Activated naive CD4-positive, alpha-beta T cell treated with anti-CD3 and anti-CD28 coated beads, Interleukin-2, amount 50 U/mL, for 72 hours (primary cell): ENCODE results near the gene PLA2G2C. TPM values are rescaled to one million over a fixed set of nuclear protein-coding genes. Genes with fewer than 3 reads are reported as not detected.

Experiments
- total RNA-seq, 2 donors: library from RNA; stranded (reverse); gene quantifications; one replicate each; pipeline ENCODE4 v1.2.3, GENCODE V29; 2022

The PLA2G2C gene
- total RNA-seq, 2 donors from 2014 or later = 0.58 TPM; not detected in 1

Other genes starting within 250 kb of the PLA2G2C start
- gene PLA2G2A, start 206.9 kb downstream of the PLA2G2C start, total RNA-seq = not detected
- not detected for gene PLA2G5, start 116.3 kb downstream of the PLA2G2C start, total RNA-seq
- gene PLA2G2D, start 67.0 kb downstream of the PLA2G2C start, total RNA-seq = not detected
- gene PLA2G2F, start 47.2 kb downstream of the PLA2G2C start, total RNA-seq = not detected
- 1 to 10 TPM in 1 of 2 donors, under 1 TPM in 1; 0.09 to 1.3 TPM for gene UBXN10, start 422 bp downstream of the PLA2G2C start, total RNA-seq
- gene VWA5B1, start 104.4 kb upstream of the PLA2G2C start, total RNA-seq = under 1 TPM; 0.10 to 0.30 TPM